GM21737 (cell line): Measurements from ENCODE around the gene RNU6-1.

ENCODE experiments used
- ATAC-seq: cut with Tn5 transposase; IDR thresholded peaks from one replicate; pipeline ENCODE4 v1.9.1; 2021; ENCODE audit warnings: mild to moderate bottlenecking, moderate library complexity; ENCODE audit not compliant: unreplicated experiment

The RNU6-1 gene

GRCh38 chr15:67859331-67859946 lies 19.6 kb upstream of the RNU6-1 start:
- no peak for ATAC-seq

GRCh38 chr15:67857220-67857619 lies 17.4 kb upstream of the RNU6-1 start:
- ATAC-seq: no peak

DNA sequence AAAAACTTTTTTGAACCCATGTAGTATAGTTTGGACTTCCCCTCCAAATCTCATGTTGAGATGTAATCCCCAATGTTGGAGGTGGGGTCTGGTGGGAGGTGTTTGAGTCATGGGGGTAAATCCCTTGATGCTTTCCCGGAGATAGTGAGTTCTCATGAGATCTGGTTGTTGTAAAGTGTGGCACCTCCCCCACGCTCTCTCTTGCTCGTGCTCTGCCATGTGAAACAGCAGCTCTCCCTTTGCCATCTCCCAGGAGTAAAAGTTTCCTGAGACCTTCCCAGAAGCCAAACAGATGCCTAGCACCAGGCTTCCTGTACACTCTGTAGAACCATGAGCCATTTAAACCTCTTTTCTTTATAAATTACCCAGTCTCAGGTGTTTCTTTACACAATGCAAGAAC lies 16.0 kb upstream of the RNU6-1 start:
- ATAC-seq: no peak

DNA sequence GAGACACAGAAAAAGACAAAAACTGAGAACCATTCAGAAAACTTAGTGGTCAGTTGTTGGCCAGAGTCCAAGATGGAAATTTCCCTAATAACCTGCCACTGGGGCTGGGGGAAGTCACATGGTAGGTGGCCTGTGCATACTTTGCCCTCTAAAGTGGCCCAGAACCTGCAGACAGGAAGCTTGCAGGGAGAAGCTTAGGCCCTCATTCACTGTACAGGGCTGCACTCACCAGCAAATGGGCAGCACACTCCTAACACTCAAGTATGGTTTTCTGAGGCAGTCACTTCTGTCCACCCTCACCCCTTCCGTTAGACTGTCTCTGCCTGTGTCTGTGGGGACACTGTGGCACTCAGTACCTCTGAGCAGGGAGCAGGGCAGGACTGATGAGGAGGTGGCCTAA lies 14.5 kb upstream of the RNU6-1 start:
- ATAC-seq: no peak

- no peak for ATAC-seq
Measured at GRCh38 chr15:67853454-67853853, 13.6 kb upstream of the RNU6-1 start.

DNA sequence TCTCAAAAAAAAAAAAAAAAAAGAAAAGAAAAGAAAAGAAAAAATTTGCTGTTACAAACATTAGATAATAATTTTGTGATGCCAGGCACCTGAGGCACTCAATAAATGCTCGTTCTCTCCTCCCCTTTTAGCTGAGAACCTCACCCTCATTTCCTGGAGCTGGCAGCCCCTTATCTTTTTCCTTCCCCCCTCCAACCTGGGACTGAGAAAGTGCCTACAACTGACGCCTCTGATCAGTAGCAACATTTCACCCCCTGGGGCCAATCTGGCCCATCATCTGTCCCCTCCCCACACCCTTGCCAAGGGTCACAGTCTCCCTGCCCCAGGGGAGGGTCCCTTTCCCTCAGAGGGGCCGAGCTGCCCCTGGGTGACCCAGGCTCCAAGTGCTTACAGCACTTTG lies 12.6 kb upstream of the RNU6-1 start:
- ATAC-seq: no peak

DNA sequence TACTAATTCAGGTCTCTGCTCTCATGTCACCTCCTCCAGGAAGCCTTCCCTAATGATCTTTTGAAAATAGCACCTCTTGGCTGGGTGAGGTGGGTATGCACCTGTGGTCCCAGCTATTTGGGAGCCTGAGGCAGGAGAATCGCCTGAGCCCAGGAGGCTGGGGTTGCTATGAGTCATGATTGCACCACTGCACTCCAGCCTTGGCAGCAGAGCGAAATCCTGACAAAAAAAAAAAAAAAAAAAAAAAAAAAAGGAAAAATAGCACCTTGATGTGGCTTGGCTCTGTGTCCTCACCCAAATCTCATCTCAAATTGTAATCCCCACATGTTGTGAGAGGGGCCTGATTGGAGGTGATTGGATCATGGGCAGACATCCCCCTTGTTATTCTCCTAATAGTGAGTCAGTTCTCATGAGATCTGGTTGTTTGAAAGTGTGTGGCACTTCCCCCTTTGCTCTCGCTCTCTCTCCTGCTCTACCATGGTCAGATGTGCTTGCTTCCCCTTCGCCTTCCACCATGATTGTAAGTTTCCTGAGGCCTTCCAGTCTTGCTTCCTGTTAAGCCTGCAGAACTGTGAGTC lies 11.2 kb upstream of the RNU6-1 start:
- ATAC-seq: no peak

GRCh38 chr15:67850336-67850735 lies 10.5 kb upstream of the RNU6-1 start:
- no peak for ATAC-seq

- no peak for ATAC-seq
Measured at GRCh38 chr15:67849538-67849937, 9.7 kb upstream of the RNU6-1 start.

- ATAC-seq: no peak
Measured at GRCh38 chr15:67845974-67846373, 6.1 kb upstream of the RNU6-1 start.

DNA sequence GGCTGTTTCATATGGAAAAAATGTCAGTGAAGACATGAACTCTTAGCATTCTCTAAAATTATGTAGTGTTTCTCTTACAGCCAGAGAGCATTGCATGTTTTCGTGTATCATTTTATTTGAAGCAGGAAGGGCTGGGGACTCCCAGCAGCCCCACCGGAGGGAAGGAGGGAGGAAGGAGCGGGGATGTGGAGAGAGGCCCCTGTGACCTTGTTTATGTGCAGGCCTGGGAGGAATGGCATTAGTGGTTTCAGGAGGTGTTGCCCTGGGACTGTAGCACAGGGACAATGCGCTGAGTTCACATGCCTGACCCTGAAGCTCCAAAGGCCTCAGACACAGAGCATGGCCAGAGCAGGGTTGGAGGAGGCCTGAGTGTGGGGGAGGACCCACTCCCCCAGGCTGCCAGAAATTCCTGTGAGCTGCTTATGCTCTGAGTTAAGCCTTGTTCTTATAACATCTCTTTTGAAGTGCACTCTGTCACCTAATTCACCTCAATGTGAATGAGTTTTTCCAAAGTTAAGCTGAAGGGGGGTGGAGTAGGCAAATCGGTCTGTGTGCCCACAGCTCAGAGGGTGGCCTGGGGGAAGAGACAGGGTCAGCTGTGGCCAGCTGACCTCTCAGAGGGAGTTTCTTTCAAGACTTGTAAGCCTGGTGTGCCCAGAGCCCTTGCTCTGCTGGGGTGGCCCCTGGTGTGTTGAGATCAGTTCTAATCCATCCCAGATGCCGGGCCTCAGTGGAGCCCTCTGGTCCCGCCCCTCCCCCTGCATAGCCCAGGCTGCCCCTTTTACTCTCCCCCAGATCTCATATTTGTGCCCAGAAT lies 3.9 kb upstream of the RNU6-1 start:
- no peak for ATAC-seq

DNA sequence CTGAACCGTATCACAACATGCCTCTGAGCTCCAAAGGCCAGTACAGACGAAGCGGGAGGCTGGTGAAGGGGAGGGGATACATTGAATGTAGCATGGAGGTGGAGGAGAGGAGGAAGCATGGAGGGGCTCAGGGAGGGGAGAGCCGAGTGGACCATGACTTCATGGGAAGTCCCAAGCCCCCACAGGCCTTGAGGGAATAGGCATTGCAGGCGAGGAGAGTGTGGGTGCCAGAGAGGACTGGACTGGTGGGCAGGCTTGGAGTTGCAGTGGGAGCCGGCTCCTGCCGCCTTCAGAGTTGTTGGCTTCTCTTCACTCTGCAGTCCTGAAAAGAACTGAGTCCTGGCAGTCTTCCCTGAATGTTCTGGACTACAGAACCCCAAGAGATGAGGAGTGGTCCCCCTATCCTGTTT lies 3.3 kb upstream of the RNU6-1 start:
- no peak for ATAC-seq

DNA sequence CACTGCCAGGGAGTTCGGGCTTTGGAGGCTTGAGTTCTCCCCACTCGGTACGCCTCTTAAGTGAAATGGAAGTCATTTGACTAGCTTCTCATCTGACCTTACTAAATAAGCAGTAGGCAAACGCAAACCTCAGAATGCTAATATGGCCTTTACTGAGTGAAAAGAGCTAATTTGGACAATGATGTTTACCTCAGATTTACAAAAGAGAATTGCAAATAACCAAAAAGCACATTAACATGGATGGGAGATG lies 1.6 kb upstream of the RNU6-1 start:
- ATAC-seq: no peak

GRCh38 chr15:67840749-67841512 lies 1.1 kb upstream of the RNU6-1 start:
- no peak for ATAC-seq

GRCh38 chr15:67839499-67839928 lies 331 bp downstream of the RNU6-1 start:
- no peak for ATAC-seq

- no peak for ATAC-seq
Measured at GRCh38 chr15:67838789-67839332, 984 bp downstream of the RNU6-1 start.

GRCh38 chr15:67836955-67837354 lies 2.9 kb downstream of the RNU6-1 start:
- ATAC-seq: no peak

DNA sequence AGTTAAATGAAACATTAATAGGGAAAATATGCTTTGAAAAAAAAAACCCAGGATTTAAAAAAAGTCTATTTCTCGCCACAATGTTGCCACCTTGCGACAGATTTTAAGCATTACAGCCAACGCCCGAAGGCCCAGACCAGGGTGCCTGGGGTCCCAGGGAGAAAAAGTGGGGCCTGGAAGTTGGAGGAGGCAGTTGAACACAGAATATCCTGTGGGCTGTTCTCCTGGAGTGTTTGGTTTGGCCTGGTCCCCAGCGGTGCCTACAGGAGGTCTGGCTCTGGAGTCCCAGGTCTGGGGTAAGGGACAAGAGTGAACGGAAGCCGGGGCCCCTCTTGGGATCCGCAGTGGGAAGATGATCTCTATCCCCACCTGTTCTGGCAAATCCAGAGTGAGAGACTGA lies 3.4 kb downstream of the RNU6-1 start:
- ATAC-seq: no peak

DNA sequence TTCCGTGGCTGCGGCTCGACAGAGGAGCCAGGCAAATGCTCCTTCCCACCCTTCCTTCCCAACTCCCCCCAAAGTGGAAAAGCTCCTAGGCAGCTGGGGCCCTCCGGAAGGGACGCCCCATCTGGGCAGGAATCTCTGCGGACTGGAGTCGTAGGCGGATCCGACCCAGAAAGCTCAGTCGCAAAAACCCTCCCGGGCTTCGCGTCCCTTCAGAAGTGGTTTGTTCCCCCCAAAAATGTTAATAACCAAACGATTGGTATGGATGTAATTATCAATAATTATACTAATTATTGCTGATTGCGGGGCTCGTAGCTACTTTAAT lies 3.8 kb downstream of the RNU6-1 start:
- ATAC-seq: no peak

DNA sequence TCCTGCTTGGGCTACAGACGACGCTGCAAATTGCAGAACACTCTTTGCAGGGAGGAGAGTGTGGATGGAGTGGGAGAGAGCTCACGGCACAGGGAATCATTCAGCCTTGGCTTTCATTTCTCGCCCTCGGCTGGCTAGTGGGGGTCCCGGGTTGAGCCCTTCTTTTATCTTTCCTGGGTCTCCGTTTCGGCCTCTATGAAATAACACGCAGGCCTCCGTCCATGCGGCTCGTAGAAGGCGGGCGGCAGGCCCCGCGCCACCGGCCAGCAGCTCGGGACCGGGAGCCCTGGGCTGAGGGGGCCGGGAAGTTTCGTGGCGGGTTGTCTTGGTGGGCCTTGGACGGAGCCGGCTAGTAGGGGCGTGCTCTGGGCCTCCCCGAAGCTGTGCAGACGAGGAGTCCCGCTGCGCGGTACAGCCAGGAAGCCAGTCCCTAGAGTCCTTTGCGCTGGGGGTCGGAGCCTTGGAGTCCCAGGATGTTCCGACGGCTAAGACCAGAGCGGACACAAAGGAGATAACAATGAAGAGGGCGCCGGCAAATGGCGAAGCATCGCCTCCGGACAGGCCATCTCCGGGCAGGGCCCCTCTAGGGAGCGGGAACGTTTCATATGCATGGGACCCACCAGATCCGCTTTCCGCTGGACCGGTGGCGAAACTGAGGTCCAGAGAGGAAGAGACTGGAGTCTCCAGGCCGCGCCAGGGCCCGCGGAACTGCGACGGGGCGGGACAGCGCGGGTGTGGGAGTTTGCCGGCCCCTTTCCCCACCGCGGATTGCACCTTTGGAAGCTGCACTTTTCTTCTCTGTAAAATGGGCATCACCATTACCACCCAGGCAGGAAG lies 4.3 kb downstream of the RNU6-1 start:
- no peak for ATAC-seq
